Spinal cord (tissue), 10 donors: ENCODE data around the gene TTC22. TPM values are rescaled to one million over a fixed set of nuclear protein-coding genes. Genes with fewer than 3 reads are reported as not detected.

ENCODE experiments used
- DNase-seq, 6 donors: peaks; one replicate each; pipeline versions ENCODE4 v3.0.0 to v3.0.0-alpha.2; 2013 to 2015; ENCODE audit warnings: low spot score in 6 of 6, low read depth in 4 of 6
- H3K27ac ChIP-seq: one replicate; pipeline ENCODE4 v1.5.1; 2013; ENCODE audit warnings: low read depth, low read length, control low read depth
- H3K27me3 ChIP-seq: one replicate; pipeline ENCODE4 v1.6.1; 2013; ENCODE audit warnings: low read length; ENCODE audit not compliant: control insufficient read depth, insufficient read depth
- H3K36me3 ChIP-seq: one replicate; pipeline ENCODE4 v1.6.1; 2013; ENCODE audit warnings: low read length; ENCODE audit not compliant: control insufficient read depth, insufficient read depth
- H3K4me1 ChIP-seq: one replicate; pipeline ENCODE4 v1.6.1; 2013; ENCODE audit warnings: low read length; ENCODE audit not compliant: control insufficient read depth, insufficient read depth
- H3K4me3 ChIP-seq: one replicate; pipeline ENCODE4 v1.5.1; 2013; ENCODE audit warnings: low read depth, low read length, control low read depth
- H3K9me3 ChIP-seq: one replicate; pipeline ENCODE4 v1.6.1; 2013; ENCODE audit warnings: low read length; ENCODE audit not compliant: control insufficient read depth, insufficient read depth
- WGBS: methylation state at CpG from one replicate; pipeline ENCODE4 v1.1.5; 2013; ENCODE audit warnings: missing lambda C conversion rate; ENCODE audit not compliant: insufficient coverage; 5-methylcytosine and 5-hydroxymethylcytosine counted together
- polyA plus RNA-seq, 2 donors: library from polyadenylated mRNA; unstranded; fragments of 120-200 nt; gene quantifications; one replicate each; pipeline ENCODE4 v1.2.1, GENCODE V29; 2013; ENCODE audit not compliant: insufficient read length in 2 of 2
- total RNA-seq, 2 donors: library from RNA; depleted of rRNA in 1 of 2; stranded (reverse); fragments of 120-200 nt in 1 of 2; fragments of >200 nt in 1 of 2; gene quantifications; one replicate each; pipeline versions ENCODE4 v1.2.3 to v1.2.4, GENCODE V29; 2013 to 2014
- donor health status: healthy.

TTC22 gene
- total and polyA plus RNA-seq, 4 donors, result 0.59 to 2.0 (median 1.3) TPM

DNA sequence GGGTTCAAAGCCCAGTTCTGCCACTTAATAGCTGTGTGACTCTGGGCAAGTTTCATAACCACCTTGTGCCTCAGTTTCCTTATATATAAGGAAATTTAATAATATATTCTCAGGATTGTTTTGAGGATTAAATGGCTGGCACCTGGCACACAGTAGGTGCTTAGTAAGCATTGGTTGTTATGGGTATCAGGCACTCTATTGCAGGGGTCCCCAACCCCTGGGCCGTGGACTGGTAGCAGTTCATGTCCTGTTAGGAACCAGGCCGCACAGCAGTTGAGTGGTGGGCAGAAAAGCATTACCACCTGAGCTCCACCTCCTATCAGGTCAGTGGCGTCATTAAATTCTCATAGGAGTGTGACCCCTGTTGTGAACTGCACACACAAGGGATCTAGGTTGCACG lies 55.3 kb downstream of the TTC22 start:
- no peaks in the 10 kb centered on the region for H3K27me3 ChIP-seq
- WGBS, result 100% methylated on average over 1 of the region's 4 CpGs
- H3K4me3 ChIP-seq, result no peak overlapping the region
- no peak for DNase-seq
- H3K9me3 ChIP-seq, result no peaks in the 10 kb centered on the region
- peaks cover 38% of the 10 kb centered on the region for H3K36me3 ChIP-seq
- H3K27ac ChIP-seq, result no peak overlapping the region
- no peaks in the 10 kb centered on the region for H3K4me1 ChIP-seq

- H3K27me3 ChIP-seq, result no peaks in the 10 kb centered on the region
- WGBS, result 91% methylated on average over 6 of the region's 6 CpGs
- H3K4me1 ChIP-seq, result no peaks in the 10 kb centered on the region
- no peak for DNase-seq
- H3K27ac ChIP-seq, result no peak overlapping the region
- peaks cover 42% of the 10 kb centered on the region for H3K36me3 ChIP-seq
- H3K9me3 ChIP-seq, result no peaks in the 10 kb centered on the region
- H3K4me3 ChIP-seq, result no peak overlapping the region
Observed at GRCh38 chr1:54745274-54745673, 55.8 kb downstream of the TTC22 start.

- no peaks in the 10 kb centered on the region for H3K27me3 ChIP-seq
- no peak for DNase-seq
- no peaks in the 10 kb centered on the region for H3K9me3 ChIP-seq
- peaks cover 47% of the 10 kb centered on the region for H3K36me3 ChIP-seq
- no peak overlapping the region for H3K4me3 ChIP-seq
- no peaks in the 10 kb centered on the region for H3K4me1 ChIP-seq
- 88% methylated on average over 3 of the region's 3 CpGs for WGBS
- H3K27ac ChIP-seq, result no peak overlapping the region
Observed at GRCh38 chr1:54744696-54745095, 56.4 kb downstream of the TTC22 start.

- Histone ChIP-seq H3K4me1 (no peaks in the 10 kb centered on the region), H3K9me3 (no peaks in the 10 kb centered on the region), H3K4me3 (no peak overlapping the region), H3K27ac (no peak overlapping the region), H3K27me3 (no peaks in the 10 kb centered on the region), H3K36me3 (peaks cover 56% of the 10 kb centered on the region)
- 83% methylated on average over 10 of the region's 12 CpGs for WGBS
- DNase-seq, result no peak
Observed at GRCh38 chr1:54743416-54744226, 57.5 kb downstream of the TTC22 start.

- DNase-seq, result peak in 2 of 6 donors; percentile 19 to 34
- H3K27ac ChIP-seq, result no peak overlapping the region
Observed at GRCh38 chr1:54742282-54742681, 58.8 kb downstream of the TTC22 start.

DNA sequence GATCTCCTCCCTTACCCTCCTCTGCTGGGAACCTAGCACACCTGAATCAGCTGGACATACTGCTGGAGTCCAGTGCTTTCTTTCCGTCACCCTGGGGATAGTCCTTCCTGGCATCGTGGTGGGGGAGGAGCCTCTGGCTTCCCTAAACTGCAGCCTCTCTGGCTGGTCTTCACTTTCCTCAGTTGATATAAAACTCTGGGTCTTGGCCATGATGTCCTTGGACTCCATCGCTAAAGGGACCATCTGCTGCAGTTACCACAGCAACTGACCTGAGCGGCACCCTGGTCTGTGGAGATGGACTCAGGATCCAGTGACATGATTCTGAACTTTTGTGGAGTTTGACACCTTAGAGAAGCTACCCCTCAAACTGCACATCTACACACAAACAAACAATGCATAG lies 59.6 kb downstream of the TTC22 start:
- H3K36me3 ChIP-seq, result peaks cover 77% of the 10 kb centered on the region
- no peak overlapping the region for H3K4me3 ChIP-seq
- H3K27me3 ChIP-seq, result no peaks in the 10 kb centered on the region
- no peak for DNase-seq
- peaks cover 5% of the 10 kb centered on the region for H3K4me1 ChIP-seq
- 97% methylated on average over 3 of the region's 4 CpGs for WGBS
- no peak overlapping the region for H3K27ac ChIP-seq
- H3K9me3 ChIP-seq, result no peaks in the 10 kb centered on the region

More at GRCh38 chr1:54742282-54742681, 58.8 kb downstream of the TTC22 start:
- H3K4me3 ChIP-seq, result no peak overlapping the region
- peaks cover 69% of the 10 kb centered on the region for H3K36me3 ChIP-seq
- no peaks in the 10 kb centered on the region for H3K4me1 ChIP-seq
- no peaks in the 10 kb centered on the region for H3K9me3 ChIP-seq
- H3K27me3 ChIP-seq, result no peaks in the 10 kb centered on the region
- WGBS, result 82% methylated on average over 4 of the region's 4 CpGs

- Histone ChIP-seq H3K27ac (no peak overlapping the region), H3K4me3 (no peak overlapping the region), H3K4me1 (peaks cover 5% of the 10 kb centered on the region), H3K27me3 (no peaks in the 10 kb centered on the region), H3K9me3 (no peaks in the 10 kb centered on the region), H3K36me3 (peaks cover 77% of the 10 kb centered on the region)
- no peak for DNase-seq
- WGBS, result 86% methylated on average over 2 of the region's 6 CpGs
Observed at GRCh38 chr1:54738244-54738643, 62.9 kb downstream of the TTC22 start.

GRCh38 chr1:54736685-54737084 lies 64.4 kb downstream of the TTC22 start:
- peaks cover 74% of the 10 kb centered on the region for H3K36me3 ChIP-seq
- 100% methylated on average over 5 of the region's 5 CpGs for WGBS

More at GRCh38 chr1:54736685-54737084, 64.4 kb downstream of the TTC22 start:
- no peak for DNase-seq
- Histone ChIP-seq H3K27me3 (no peaks in the 10 kb centered on the region), H3K27ac (no peak overlapping the region), H3K9me3 (no peaks in the 10 kb centered on the region), H3K4me3 (no peak overlapping the region), H3K4me1 (peaks cover 5% of the 10 kb centered on the region)
